Panc1 (cell line): ENCODE data around the gene USP15. TPM values are rescaled to one million over a fixed set of nuclear protein-coding genes. Genes with fewer than 3 reads are reported as not detected.

Experiments used
- ATAC-seq: fragments of 200-7000 bp; cut with Tn5 transposase; 2 replicates; pipeline ENCODE4 v1.9.1; 2020; ENCODE audit warnings: mild to moderate bottlenecking, moderate library complexity
- BruUV-seq: library from RNA; stranded (reverse); fragments of 400-500 nt; replicated peaks from 2 replicates; lab custom pipeline; 2021; lab: Mats Ljungman, UMichigan
- CTCF ChIA-PET: fragments of 300-600 bp; sonication (Branson Sonifier 250); formaldehyde crosslinking; loops from one replicate; lab custom pipeline; 2022; ENCODE audit warnings: antibody characterized with exemption; lab: Charles Lee
- POLR2A ChIA-PET: fragments of 300-600 bp; sonication (Branson Sonifier 250); formaldehyde crosslinking; loops from one replicate; lab custom pipeline; 2022; ENCODE audit warnings: antibody characterized with exemption; lab: Charles Lee
- DNase-seq: peaks from one replicate; pipeline ENCODE4 v3.0.0-alpha.2; 2010; ENCODE audit warnings: low read depth, low spot score
- H3K27ac ChIP-seq: 2 replicates; pipeline ENCODE4 v1.5.1; 2011; ENCODE audit warnings: mild to moderate bottlenecking, low read length, inconsistent platforms
- H3K27me3 ChIP-seq: fragments of 200-500 bp; sonication (Bioruptor generic); 2 replicates; pipeline ENCODE4 v1.6.0; 2014; ENCODE audit warnings: low read length, inconsistent platforms; ENCODE audit not compliant: control insufficient read depth, insufficient read depth
- H3K36me3 ChIP-seq: fragments of 200-500 bp; sonication (Bioruptor generic); 2 replicates; pipeline ENCODE4 v1.5.1; 2014; ENCODE audit warnings: inconsistent platforms, mild to moderate bottlenecking, low read length, moderate library complexity; ENCODE audit not compliant: control insufficient read depth, insufficient read depth
- H3K4me1 ChIP-seq: 2 replicates; pipeline ENCODE4 v1.5.1; 2011; ENCODE audit warnings: inconsistent platforms, mild to moderate bottlenecking, low read length, moderate library complexity; ENCODE audit not compliant: control insufficient read depth, insufficient read depth
- H3K4me3 ChIP-seq, 2 experiments: 2 replicates each; pipeline ENCODE4 v1.5.1; 2011 to 2012; ENCODE audit warnings: low read depth in 2 of 2, low read length in 2 of 2, mild to moderate bottlenecking in 2 of 2, inconsistent platforms in 1 of 2, moderate library complexity in 1 of 2
- H3K9me3 ChIP-seq: fragments of 200-500 bp; sonication (Bioruptor generic); 2 replicates; pipeline ENCODE4 v1.5.1; 2014; ENCODE audit warnings: low read depth, mild to moderate bottlenecking, inconsistent platforms, low read length, moderate library complexity; ENCODE audit not compliant: control insufficient read depth, insufficient read depth
- POLR2AphosphoS5 ChIP-seq: IDR thresholded peaks from 2 replicates; pipeline ENCODE4 v1.6.1; 2012; ENCODE audit warnings: mild to moderate bottlenecking, low read depth, low read length, moderate library complexity
- REST ChIP-seq, 2 experiments: IDR thresholded peaks; 2 replicates each; pipeline ENCODE4 v1.6.1; 2011 to 2012; ENCODE audit warnings: low read depth in 2 of 2, control low read depth in 1 of 2, low read length in 1 of 2, mild to moderate bottlenecking in 1 of 2, moderate library complexity in 1 of 2; ENCODE audit not compliant: insufficient read depth in 1 of 2
- SIN3A ChIP-seq: IDR thresholded peaks from 2 replicates; pipeline ENCODE4 v1.6.1; 2012; ENCODE audit warnings: low read depth, mild to moderate bottlenecking, low read length, moderate library complexity, borderline replicate concordance; ENCODE audit not compliant: insufficient read depth
- TCF7L2 ChIP-seq: IDR thresholded peaks from 2 replicates; pipeline ENCODE4 v1.6.1; 2011; ENCODE audit warnings: mild to moderate bottlenecking, low read depth, low read length, inconsistent platforms
- in situ Hi-C: cut with HindIII; loops from 2 replicates; pipeline ENCODE4 v1.10.0; 2016; ENCODE audit warnings: low sequenced_read_pairs, low pct_unique_long_range_greater_than_20kb
- intact Hi-C: fragments of 100-400 bp; cut with micrococcal nuclease; formaldehyde crosslinking; loops from one replicate; pipeline ENCODE4 v1.10.0; 2022; ENCODE audit not compliant: unreplicated experiment
- total RNA-seq: library from RNA; stranded (reverse); gene quantifications from one replicate; pipeline ENCODE4 v1.2.1, GENCODE V29; 2021; ENCODE audit not compliant: unreplicated experiment
- TF ChIP-seq, protein P1 (sequence below): fragments of 450-650 bp; IDR thresholded peaks from 2 replicates; pipeline ENCODE4 v1.5.1; 2017; ENCODE audit warnings: mild to moderate bottlenecking

USP15 gene
- total RNA-seq, 1 experiment from 2014 or later = 35.4 TPM

DNA sequence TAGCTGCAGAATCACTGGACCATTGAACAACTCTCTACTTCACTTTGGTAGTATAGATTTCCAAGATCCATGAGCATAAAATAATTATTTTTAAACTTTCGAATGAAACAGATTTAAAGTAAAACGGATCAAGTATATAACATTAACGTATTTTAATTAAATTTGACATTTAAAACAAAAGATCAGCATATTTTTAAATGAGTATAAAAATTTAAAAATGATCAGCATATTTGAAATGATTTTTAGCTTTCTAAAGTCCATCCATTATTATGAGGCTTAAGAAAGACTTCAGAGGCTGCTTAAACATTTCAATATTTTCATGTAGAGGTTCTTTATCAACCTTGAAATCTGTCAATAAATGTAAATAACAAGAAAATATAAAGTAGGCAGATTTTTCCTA is 5.2 kb upstream of the USP15 start:
- POLR2A ChIA-PET = no interaction called here
- no peak for DNase-seq
- intact Hi-C loops (no loop called here), in situ Hi-C loops (no loop called here)
- no peak for ATAC-seq
- no TSS peak for BruUV-seq
- TF ChIP-seq TCF7L2 = no peak
- TF ChIP-seq REST (IDR thresholded peaks at IDR 0.05; ENCODE audit: insufficient read depth in 1 of 2, low read depth in 2 of 2, low read length in 1 of 2) = no peak
- TF ChIP-seq POLR2AphosphoS5 = no peak
- TF ChIP-seq SIN3A = no peak
- TF ChIP-seq, protein P1, sequence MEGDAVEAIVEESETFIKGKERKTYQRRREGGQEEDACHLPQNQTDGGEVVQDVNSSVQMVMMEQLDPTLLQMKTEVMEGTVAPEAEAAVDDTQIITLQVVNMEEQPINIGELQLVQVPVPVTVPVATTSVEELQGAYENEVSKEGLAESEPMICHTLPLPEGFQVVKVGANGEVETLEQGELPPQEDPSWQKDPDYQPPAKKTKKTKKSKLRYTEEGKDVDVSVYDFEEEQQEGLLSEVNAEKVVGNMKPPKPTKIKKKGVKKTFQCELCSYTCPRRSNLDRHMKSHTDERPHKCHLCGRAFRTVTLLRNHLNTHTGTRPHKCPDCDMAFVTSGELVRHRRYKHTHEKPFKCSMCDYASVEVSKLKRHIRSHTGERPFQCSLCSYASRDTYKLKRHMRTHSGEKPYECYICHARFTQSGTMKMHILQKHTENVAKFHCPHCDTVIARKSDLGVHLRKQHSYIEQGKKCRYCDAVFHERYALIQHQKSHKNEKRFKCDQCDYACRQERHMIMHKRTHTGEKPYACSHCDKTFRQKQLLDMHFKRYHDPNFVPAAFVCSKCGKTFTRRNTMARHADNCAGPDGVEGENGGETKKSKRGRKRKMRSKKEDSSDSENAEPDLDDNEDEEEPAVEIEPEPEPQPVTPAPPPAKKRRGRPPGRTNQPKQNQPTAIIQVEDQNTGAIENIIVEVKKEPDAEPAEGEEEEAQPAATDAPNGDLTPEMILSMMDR = no peak
- Histone ChIP-seq H3K4me1 (no peaks in the 10 kb centered on the region), H3K27me3 (no peaks in the 10 kb centered on the region), H3K9me3 (no peaks in the 10 kb centered on the region), H3K4me3 (no peak overlapping the region), H3K27ac (no peak overlapping the region), H3K36me3 (peaks cover 4% of the 10 kb centered on the region; the same call in 1 of the 2 replicates)
- CTCF ChIA-PET = no interaction called here

- Histone ChIP-seq H3K4me1 (no peaks in the 10 kb centered on the region), H3K27ac (no peak overlapping the region), H3K4me3 (no peak overlapping the region), H3K9me3 (no peaks in the 10 kb centered on the region), H3K36me3 (peaks cover 8% of the 10 kb centered on the region; the same call in 1 of the 2 replicates), H3K27me3 (no peaks in the 10 kb centered on the region)
- POLR2A ChIA-PET = no interaction called here
- CTCF ChIA-PET = no interaction called here
- ATAC-seq = no peak
- in situ Hi-C loops = no loop called here
- intact Hi-C loops = no loop called here
- no TSS peak for BruUV-seq
- no peak for DNase-seq
- TF ChIP-seq REST (IDR thresholded peaks at IDR 0.05; ENCODE audit: insufficient read depth in 1 of 2, low read depth in 2 of 2, low read length in 1 of 2) (no peak), SIN3A (no peak), TCF7L2 (no peak), POLR2AphosphoS5 (no peak)
- TF ChIP-seq, protein P1 = no peak
Observed at GRCh38 chr12:62256408-62257096, 3.7 kb upstream of the USP15 start.
